Stimulated activated CD4-positive, alpha-beta T cell treated with anti-CD3 and anti-CD28 coated beads, Interleukin-2, amount 100 ng/mL, for 4 hours (primary cell): ENCODE data around the gene HECTD1.
"Not testable (repeated sequence)": the region's sequence is repeated elsewhere in the genome, so short reads cannot be mapped to it uniquely, and the experiment has no call there.

Experiments
- DNase-seq: peaks from one replicate; pipeline ENCODE4 v3.0.0-alpha.2; 2020; ENCODE audit warnings: low read depth

The HECTD1 gene

DNA sequence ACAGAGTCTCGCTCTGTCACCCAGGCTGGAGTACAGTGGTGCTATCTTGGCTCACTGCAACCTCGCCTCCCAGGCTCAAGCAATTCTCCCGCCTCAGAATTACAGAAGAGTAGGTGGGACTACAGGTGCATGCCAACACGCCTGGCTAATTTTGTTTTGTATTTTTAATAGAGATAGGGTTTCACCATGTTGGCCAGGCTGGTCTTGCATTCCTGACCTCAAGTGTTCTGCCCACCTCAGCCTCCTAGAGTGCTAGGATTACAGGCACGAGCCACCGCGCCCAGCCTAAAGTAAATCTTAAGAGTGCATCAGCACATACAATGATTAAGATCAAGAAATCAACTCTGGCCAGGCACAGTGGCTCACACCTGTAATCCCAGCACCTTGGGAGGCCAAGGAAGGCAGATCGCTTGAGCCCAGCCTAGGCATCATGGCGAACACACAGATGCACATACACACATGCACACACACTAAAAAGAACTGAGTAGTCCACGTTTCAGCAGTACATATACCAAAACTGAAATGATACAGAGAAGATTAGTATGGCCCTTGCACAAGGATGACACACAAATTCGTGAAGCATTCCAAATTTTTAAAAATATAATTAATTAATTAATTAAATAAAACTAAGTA lies 65.0 kb downstream of the HECTD1 start:
- DNase-seq = no peak

GRCh38 chr14:31139301-31139847 lies 68.2 kb downstream of the HECTD1 start:
- DNase-seq = no peak

DNA sequence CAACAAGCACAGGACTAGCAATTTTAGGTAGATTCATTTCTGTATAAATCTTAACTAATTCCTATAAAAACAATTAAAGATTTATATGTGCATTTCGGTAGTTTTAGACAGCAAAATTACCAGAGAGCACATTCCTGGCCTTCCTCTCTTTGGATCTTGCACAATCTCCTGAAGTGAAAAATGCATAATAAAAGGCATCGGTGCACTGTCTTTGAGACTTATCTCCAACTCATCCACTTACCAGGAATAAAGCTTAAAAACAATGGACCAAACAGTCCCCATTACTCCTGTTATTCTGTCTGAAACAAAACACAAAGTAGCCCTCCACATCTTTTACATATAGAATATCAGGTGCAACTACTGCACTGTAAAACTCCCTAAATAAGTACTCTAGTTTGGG lies 69.3 kb downstream of the HECTD1 start:
- DNase-seq = no peak

- DNase-seq = no peak
Measured at GRCh38 chr14:31137214-31137889, 70.2 kb downstream of the HECTD1 start.

GRCh38 chr14:31133133-31133532 lies 74.5 kb downstream of the HECTD1 start:
- DNase-seq = no peak

- DNase-seq = no peak
Measured at GRCh38 chr14:31128601-31129526, 78.7 kb downstream of the HECTD1 start.

DNA sequence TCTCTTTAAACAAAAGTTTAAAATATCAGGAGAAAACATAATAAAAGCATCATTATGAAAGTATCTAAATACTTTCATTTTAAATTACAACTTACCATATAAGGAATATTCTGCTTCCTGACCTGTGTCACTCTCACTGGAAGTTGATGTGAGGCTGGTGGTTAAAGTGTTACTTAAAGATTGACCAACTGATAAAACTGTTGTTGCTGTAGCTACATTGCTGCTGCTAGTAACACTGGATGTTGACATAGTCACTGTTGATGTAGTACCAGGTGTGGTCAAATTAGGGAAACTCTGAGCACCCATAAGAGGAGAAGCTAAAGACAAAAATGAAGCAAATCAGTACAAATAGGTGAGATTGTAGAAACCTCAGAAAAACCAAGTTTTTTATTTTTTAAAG lies 79.9 kb downstream of the HECTD1 start:
- no peak for DNase-seq

GRCh38 chr14:31126680-31127079 lies 80.9 kb downstream of the HECTD1 start:
- no peak for DNase-seq

DNA sequence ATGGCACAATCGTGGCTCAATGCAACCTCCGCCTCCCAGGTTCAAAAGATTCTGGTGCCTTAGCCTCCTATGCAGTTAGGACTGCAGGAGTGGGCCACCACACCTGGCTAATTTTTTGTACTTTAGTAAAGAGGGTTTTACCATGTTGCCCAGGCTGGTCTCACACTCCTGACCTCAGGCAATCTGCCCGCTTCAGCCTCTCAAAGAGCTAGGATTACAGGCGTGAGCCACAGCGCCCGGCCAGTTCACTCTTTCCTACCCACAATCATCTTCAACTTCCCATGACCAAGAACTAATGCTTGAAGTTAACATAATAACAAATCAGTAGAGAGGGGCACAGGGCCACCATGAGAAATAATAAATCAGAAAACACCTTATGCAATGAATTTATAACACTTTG lies 82.4 kb downstream of the HECTD1 start:
- no peak for DNase-seq

GRCh38 chr14:31124197-31124596 lies 83.4 kb downstream of the HECTD1 start:
- DNase-seq = no peak

DNA sequence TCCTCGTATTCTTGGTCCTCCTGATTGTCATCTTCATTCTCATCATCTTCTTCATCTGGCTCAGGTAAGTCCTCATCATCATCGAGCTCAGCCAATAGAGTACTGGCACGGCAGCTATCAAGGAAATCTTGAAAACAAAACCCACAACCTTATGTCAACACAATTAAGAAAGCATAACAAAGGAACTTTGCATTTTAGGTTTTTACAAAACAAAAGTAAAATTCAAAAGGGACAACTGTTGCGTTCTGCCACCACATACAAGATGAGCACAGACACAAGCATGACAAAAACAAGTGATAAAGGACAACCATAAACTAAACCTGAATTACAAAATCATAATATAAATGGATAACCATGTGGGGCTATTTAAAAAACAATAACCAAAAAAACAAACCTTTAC lies 84.7 kb downstream of the HECTD1 start:
- DNase-seq = no peak

DNA sequence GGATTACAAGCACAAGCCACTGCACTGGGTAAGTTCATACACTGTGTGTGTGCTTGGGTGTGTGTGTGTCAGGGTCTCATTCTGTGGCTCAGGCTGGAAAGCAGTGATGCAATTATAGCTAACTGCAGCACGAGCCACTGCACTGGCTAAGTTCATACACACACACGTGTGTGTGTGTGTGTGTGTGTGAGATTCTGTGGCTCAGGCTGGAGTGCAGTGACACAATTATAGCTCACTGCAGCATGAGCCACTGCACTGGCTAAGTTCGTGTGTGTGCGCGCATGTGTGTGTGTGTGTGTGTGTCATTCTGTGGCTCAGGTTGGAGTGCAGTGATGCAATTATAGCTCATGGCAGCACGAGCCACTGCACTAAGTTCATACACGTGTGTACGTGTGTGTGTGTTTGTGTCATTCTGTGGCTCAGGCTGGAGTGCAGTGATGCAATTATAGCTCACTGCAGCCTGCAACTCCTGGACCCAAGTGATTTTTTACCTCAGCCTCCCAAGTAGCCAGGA lies 85.4 kb downstream of the HECTD1 start:
- no peak for DNase-seq

DNA sequence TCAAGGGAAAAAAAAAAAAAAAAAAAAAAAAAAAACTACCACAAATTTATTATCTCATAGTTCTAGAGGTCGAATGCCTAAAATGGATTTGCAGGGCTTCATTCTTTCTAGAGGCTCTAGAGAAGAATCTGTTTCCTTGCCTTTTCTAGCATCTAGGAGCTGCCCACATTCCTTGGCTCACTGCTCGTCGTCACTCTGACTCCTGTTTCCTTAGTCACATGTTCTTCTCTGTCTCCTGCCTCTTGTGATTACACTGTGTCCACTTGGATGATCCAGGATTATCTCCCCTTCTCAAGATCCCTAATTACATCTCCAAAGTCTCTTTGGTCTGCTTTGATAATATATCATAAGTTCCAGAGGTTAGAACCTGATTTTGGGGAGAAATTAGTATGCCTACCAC lies 88.7 kb downstream of the HECTD1 start:
- no peak for DNase-seq

DNA sequence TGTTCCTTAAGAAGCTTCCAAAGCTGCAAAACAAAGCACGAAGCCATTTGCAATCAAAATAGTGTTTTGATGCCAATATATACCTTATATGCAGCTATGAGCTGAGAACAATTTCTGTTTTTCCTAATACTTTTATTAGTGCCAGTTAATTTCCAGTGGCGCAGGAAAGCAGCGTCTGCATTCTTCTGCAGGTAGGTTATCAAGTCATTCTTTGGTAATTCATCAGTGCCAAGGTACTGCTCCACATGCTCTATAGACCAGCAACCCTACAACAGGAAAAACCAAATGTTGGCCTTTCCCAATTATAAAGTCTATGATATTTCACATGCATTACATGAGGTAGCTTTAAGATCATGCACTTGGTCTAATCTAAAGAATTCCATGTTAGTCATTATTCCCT lies 93.8 kb downstream of the HECTD1 start:
- no peak for DNase-seq

- DNase-seq = no peak
Measured at GRCh38 chr14:31110872-31111271, 96.7 kb downstream of the HECTD1 start.

DNA sequence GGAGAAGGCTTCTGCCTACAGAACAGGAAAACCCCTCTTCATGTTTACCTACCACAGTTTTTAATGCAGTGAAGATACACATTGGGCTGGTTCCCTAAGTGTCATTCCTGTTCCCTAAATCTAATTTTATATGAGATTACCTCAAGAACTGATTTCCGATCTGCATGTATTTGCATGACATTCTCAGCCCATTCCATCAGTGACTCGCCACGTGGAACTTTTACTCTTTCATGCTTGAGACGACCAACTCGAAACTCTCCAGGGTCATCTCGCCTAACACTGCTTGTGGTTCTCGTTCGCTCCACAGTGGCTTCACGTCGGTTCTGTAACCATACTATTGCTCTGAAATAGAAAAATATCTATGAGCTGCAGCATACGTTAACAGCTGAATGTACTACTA lies 98.3 kb downstream of the HECTD1 start:
- no peak for DNase-seq

DNA sequence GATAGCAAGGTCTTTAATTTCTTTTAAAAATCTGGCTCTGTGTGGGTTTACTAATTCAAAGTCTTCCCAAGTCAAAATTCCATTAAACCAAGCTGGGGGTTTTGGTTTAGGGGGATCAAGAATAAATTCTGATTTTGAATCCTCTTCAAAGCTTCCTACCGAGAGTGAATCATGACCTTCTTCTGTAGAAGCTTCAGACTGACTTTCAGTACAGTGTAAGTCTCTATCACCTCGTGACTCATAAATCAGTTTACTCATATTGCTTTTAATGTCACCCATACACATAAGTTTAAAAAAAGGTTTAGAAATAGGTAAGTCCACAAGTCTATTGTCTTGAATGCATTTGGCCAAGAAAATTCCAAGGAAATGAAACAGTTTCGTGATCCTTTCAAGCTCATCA lies 100.8 kb downstream of the HECTD1 start:
- DNase-seq = no peak

DNA sequence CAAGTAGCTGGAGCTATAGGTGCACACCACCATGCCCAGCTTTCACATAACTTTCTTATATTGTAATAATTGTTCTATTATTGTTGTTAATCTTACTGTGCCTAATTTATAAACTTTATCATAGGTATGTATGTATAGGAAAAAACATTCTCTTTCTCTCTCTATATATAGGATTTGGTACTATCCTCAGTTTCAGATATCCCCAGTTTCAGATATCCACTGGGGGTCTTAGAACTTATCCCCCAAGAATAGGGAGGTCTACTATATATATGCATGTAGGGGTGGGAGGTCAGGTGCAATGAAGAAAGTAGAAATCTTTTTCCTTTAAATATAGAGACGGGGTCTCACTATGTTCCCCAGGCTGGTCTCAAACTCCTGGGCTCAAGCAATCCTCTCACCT lies 110.5 kb downstream of the HECTD1 start:
- no peak for DNase-seq

GRCh38 chr14:31096255-31096654 lies 111.3 kb downstream of the HECTD1 start:
- DNase-seq = no peak

GRCh38 chr14:31095817-31096216 lies 111.8 kb downstream of the HECTD1 start:
- DNase-seq = not testable (repeated sequence)

GRCh38 chr14:31093884-31094839 lies 113.4 kb downstream of the HECTD1 start:
- DNase-seq = not testable (repeated sequence)
